HepG2 (cell line): Measurements from ENCODE around the gene LSM5. TPM values are rescaled to one million over a fixed set of nuclear protein-coding genes. Genes with fewer than 3 reads are reported as not detected.

Experiments used
- ARID2 ChIP-seq: sonication (generic); formaldehyde crosslinking; IDR thresholded peaks from 2 replicates; pipeline ENCODE4 v1.8.1; 2022; ENCODE audit warnings: mild to moderate bottlenecking, missing genetic modification reagents, borderline replicate concordance
- DDIT3 ChIP-seq: sonication (generic); formaldehyde crosslinking; IDR thresholded peaks from 2 replicates; pipeline ENCODE4 v1.4.0; 2020; ENCODE audit warnings: mild to moderate bottlenecking, missing genetic modification reagents
- FOXO1 ChIP-seq: sonication (generic); formaldehyde crosslinking; IDR thresholded peaks from 2 replicates; pipeline ENCODE4 v1.4.0; 2020; ENCODE audit warnings: missing genetic modification reagents
- GATA4 ChIP-seq: sonication (generic); IDR thresholded peaks from 2 replicates; pipeline ENCODE4 v1.6.1; 2016; ENCODE audit warnings: antibody characterized with exemption, low read depth, borderline replicate concordance
- HOXA7 ChIP-seq: sonication (generic); formaldehyde crosslinking; IDR thresholded peaks from 2 replicates; pipeline ENCODE4 v1.8.1; 2022; ENCODE audit warnings: mild to moderate bottlenecking, missing genetic modification reagents, moderate library complexity
- KLF9 ChIP-seq: IDR thresholded peaks from 2 replicates; pipeline ENCODE4 v1.6.1; 2016; ENCODE audit warnings: low read depth
- KMT2B ChIP-seq: IDR thresholded peaks from 2 replicates; pipeline ENCODE4 v1.6.1; 2016; ENCODE audit warnings: missing genetic modification reagents, missing compliant biosample characterization
- MED1 ChIP-seq: sonication (generic); formaldehyde crosslinking; IDR thresholded peaks from 2 replicates; pipeline ENCODE4 v1.4.0; 2020; ENCODE audit warnings: missing genetic modification reagents
- NR2F6 ChIP-seq, 2 experiments: IDR thresholded peaks; 2 replicates each; pipeline ENCODE4 v1.6.1; 2016; ENCODE audit warnings: antibody characterized with exemption in 1 of 2, mild to moderate bottlenecking in 1 of 2
- PATZ1 ChIP-seq: sonication (generic); formaldehyde crosslinking; IDR thresholded peaks from 2 replicates; pipeline ENCODE4 v1.4.0; 2020; ENCODE audit warnings: missing genetic modification reagents
- RAD21 ChIP-seq: fragments of 450-650 bp; formaldehyde crosslinking; IDR thresholded peaks from 2 replicates; pipeline ENCODE4 v1.5.0; 2020; ENCODE audit warnings: mild to moderate bottlenecking
- SNAPC4 ChIP-seq: sonication (generic); formaldehyde crosslinking; IDR thresholded peaks from 2 replicates; pipeline ENCODE4 v1.4.0; 2020; ENCODE audit warnings: mild to moderate bottlenecking, missing genetic modification reagents
- ZFP1 ChIP-seq: IDR thresholded peaks from 2 replicates; pipeline ENCODE4 v1.6.1; 2016
- ZFP62 ChIP-seq: sonication (generic); formaldehyde crosslinking; IDR thresholded peaks from 2 replicates; pipeline ENCODE4 v1.4.0; 2020; ENCODE audit warnings: missing genetic modification reagents
- ZNF543 ChIP-seq: sonication (generic); formaldehyde crosslinking; IDR thresholded peaks from 2 replicates; pipeline ENCODE4 v1.4.0; 2020; ENCODE audit warnings: mild to moderate bottlenecking, missing genetic modification reagents
- ZNF646 ChIP-seq: sonication (generic); formaldehyde crosslinking; IDR thresholded peaks from 2 replicates; pipeline ENCODE4 v1.9.0; 2021; ENCODE audit warnings: mild to moderate bottlenecking, missing genetic modification reagents
- ZNF775 ChIP-seq: sonication (generic); formaldehyde crosslinking; IDR thresholded peaks from 2 replicates; pipeline ENCODE4 v1.4.0; 2020; ENCODE audit warnings: missing genetic modification reagents, mild to moderate bottlenecking, moderate library complexity, borderline replicate concordance
- polyA plus RNA-seq, 8 experiments: library from polyadenylated mRNA; depleted of rRNA in 3 of 8; stranded (reverse) in 7 of 8; unstranded in 1 of 8; fragments of >200 nt; fragmentation: Illumina TruSeq in 4 of 8; extraction: Trizol in 4 of 8; gene quantifications; 2 replicates each; pipeline versions ENCODE4 v1.2.1 to v1.2.3, GENCODE V29; 2011 to 2016; ENCODE audit warnings: low read depth in 4 of 8, missing spikeins in 1 of 8, mixed read lengths in 1 of 8; ENCODE audit not compliant: insufficient read depth in 1 of 8
- total RNA-seq, 5 experiments: library from RNA; depleted of rRNA; stranded (reverse); fragments of >200 nt; fragmentation: Illumina TruSeq; extraction: Trizol; gene quantifications; 2 replicates each; pipeline ENCODE4 v1.2.3, GENCODE V29; 2016; ENCODE audit warnings: low read depth in 1 of 5

LSM5 gene
- total and polyA plus RNA-seq, 2 of the 13 experiments (the other 11 are each of a cell fraction or from before 2014, with no cell fraction given), result 30.3 to 183 TPM

GRCh38 chr7:32515890-32516550 lies 25.8 kb upstream of the LSM5 start (continued):
- TF ChIP-seq ZNF646 (CRISPR knock-in tag) (no peak), GATA4 (no peak), PATZ1 (CRISPR knock-in tag) (0 out of 2 replicates have a peak, but pooled peaks have one; percentile 10), KLF9 (CRISPR knock-in tag) (no peak), HOXA7 (CRISPR knock-in tag) (no peak), DDIT3 (no peak), ARID2 (CRISPR knock-in tag) (no peak), KMT2B (no peak; the same call in 1 of the 2 replicates), ZFP62 (CRISPR knock-in tag) (no peak), SNAPC4 (CRISPR knock-in tag) (no peak), ZNF775 (CRISPR knock-in tag) (no peak), NR2F6 (IDR thresholded peaks at IDR 0.05) (no peak), NR2F6 (CRISPR knock-in tag; IDR thresholded peaks at IDR 0.05) (0 out of 2 replicates have a peak, but pooled peaks have one; percentile 22), FOXO1 (CRISPR knock-in tag) (no peak), RAD21 (CRISPR knock-in tag) (no peak), ZFP1 (CRISPR knock-in tag) (no peak), MED1 (peak; percentile 50; the same call in 1 of the 2 replicates), ZNF543 (no peak)
